Endothelial cell of umbilical vein (primary cell): ENCODE results near the gene TRIM25.

ENCODE experiments used
- CTCF ChIP-seq, 2 donors: IDR thresholded peaks; 1 replicate in 1 of 2; 2 replicates in 1 of 2; pipeline ENCODE4 v1.5.1; 2011; ENCODE audit warnings: low read length in 2 of 2, mild to moderate bottlenecking in 2 of 2, moderate library complexity in 2 of 2, control low read depth in 1 of 2, inconsistent platforms in 1 of 2, low read depth in 1 of 2; ENCODE audit not compliant: insufficient read depth in 1 of 2; ENCODE audit errors: extremely low read depth in 1 of 2
- EZH2 ChIP-seq: IDR thresholded peaks from 2 replicates; pipeline ENCODE4 v1.6.1; 2012; ENCODE audit warnings: borderline replicate concordance, low read depth, mild to moderate bottlenecking, moderate library complexity, low read length, inconsistent platforms; ENCODE audit not compliant: severe bottlenecking
- GATA2 ChIP-seq: IDR thresholded peaks from 2 replicates; pipeline ENCODE4 v1.7.0; 2011; ENCODE audit warnings: low read depth, mild to moderate bottlenecking, moderate library complexity, mixed read lengths, low read length; ENCODE audit not compliant: insufficient read length, insufficient read depth
- JUN ChIP-seq: IDR thresholded peaks from 2 replicates; pipeline ENCODE4 v1.6.1; 2011; ENCODE audit warnings: borderline replicate concordance, low read depth; ENCODE audit not compliant: insufficient read length, insufficient read depth
- MAX ChIP-seq: IDR thresholded peaks from 2 replicates; pipeline ENCODE4 v1.6.1; 2011; ENCODE audit not compliant: insufficient read depth, insufficient read length
- MYC ChIP-seq: IDR thresholded peaks from one replicate; pipeline ENCODE4 v1.6.1; 2011; ENCODE audit warnings: mild to moderate bottlenecking, low read depth, low read length
- POLR2A ChIP-seq: IDR thresholded peaks from 2 replicates; pipeline ENCODE4 v1.6.1; 2012; ENCODE audit warnings: low read depth, mild to moderate bottlenecking, control low read depth, low read length
- POLR2AphosphoS5 ChIP-seq: IDR thresholded peaks from 2 replicates; pipeline ENCODE4 v1.6.1; 2012; ENCODE audit warnings: low read depth, mild to moderate bottlenecking, control low read depth, low read length, moderate library complexity; ENCODE audit not compliant: insufficient read depth

GRCh38 chr17:56919717-56920116, 5.9 kb upstream of the TRIM25 start:
- TF ChIP-seq MYC, result no peak
- no peak for TF ChIP-seq CTCF (IDR thresholded peaks at IDR 0.05; ENCODE audit: extremely low read depth in 1 of 2, insufficient read depth in 1 of 2, low read depth in 1 of 2, low read length in 2 of 2)
- TF ChIP-seq MAX, result no peak
- no peak for TF ChIP-seq POLR2A
- TF ChIP-seq JUN, result no peak
- no peak for TF ChIP-seq EZH2
- TF ChIP-seq POLR2AphosphoS5, result no peak
- no peak for TF ChIP-seq GATA2
